CD4-positive, alpha-beta T cell treated with Interleukin-12 subunit alpha and Interleukin-12 subunit beta, for 1 hour (primary cell): ENCODE results near the gene ARHGAP21.
A peak's percentile ranks its signal among the peaks of the same experiment; 100 is the strongest.
"Not testable (repeated sequence)": the region's sequence is repeated elsewhere in the genome, so short reads cannot be mapped to it uniquely, and the experiment has no call there.

Experiments
- DNase-seq: peaks from one replicate; pipeline ENCODE4 v3.0.0-alpha.2; 2020

The ARHGAP21 gene

GRCh38 chr10:24723788-24724380 lies at the start of gene ARHGAP21:
Gene ARHGAP21 (minus strand): TSS chr10:24723887. CDS start chr10:24721899, 1,988 bp downstream.
- DNase-seq: peak; percentile 34

- DNase-seq: no peak
Measured at GRCh38 chr10:24771943-24772694, 48.4 kb upstream of the ARHGAP21 start.

GRCh38 chr10:24764991-24765390 lies 41.3 kb upstream of the ARHGAP21 start:
- DNase-seq: not testable (repeated sequence)

DNA sequence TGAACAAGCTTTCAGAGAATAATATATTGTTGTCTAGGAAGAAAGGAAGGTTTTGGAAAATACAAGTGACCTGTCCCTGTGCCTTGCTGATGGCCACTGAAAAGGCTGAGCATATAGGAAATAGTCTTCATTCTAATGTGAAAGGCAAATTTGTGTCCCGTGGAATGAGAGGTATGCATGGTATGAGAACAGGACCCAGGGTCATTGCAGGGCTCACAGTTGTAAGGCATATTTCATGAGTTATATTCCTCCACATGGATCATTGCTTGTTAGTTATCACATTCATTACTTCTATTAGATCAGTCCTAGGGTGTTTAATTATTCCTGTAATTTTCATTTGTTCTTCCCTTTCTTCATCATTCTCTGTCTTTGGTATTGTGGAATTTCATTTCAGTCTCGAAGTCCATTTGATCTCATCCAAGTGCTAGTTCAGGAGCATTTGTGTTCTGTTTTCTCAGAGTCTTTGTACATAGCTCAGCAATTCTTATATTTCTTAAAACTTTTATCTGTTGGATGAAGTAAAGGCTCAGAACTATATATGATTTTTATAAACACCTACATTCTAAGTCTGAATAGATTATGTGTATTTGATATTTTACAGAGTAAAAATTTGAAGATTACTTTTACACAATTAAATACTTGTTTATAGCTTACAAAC lies 39.4 kb upstream of the ARHGAP21 start:
- no peak for DNase-seq

- DNase-seq: no peak
Measured at GRCh38 chr10:24762161-24762924, 38.7 kb upstream of the ARHGAP21 start.

DNA sequence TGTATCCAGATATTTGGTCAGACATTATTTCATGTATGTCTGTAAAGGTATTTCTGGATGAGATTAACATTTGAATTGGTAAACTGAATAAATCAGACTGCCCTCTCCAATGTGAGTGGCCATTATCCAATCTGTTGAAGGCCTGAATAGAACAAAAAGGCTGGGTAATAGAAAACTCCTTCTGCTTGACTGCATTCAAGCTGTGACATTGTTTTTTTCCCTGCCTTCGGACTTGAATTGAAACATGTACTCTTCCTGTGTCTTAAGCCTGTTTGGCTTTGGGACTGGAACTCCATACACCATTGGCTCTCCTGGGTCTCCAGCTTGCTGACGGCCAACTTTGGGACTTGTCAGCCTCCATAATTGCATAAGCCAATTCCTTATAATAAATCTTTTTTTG lies 36.0 kb upstream of the ARHGAP21 start:
- no peak for DNase-seq

- not testable (repeated sequence) for DNase-seq
Measured at GRCh38 chr10:24758254-24758653, 34.6 kb upstream of the ARHGAP21 start.

- DNase-seq: no peak
Measured at GRCh38 chr10:24756283-24756682, 32.6 kb upstream of the ARHGAP21 start.

DNA sequence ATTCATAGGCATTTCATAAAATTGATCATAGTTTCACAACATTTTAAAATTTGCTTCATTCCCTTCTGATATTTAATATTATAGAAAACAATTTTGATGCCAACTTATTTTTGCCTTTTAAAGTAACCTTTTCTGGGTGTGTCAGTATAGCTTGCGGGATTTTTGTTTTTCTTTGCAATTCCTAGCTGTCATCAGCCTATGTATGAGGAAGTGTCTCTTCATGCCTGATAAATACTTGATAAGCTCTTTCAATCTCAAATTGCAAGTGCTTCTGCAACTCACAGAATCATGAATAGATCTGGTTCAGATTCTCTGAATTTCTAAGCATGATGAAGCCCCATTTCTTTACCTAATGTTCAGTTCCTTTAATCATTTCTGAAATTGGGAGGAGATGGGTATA lies 28.0 kb upstream of the ARHGAP21 start:
- no peak for DNase-seq

GRCh38 chr10:24750695-24751094 lies 27.0 kb upstream of the ARHGAP21 start:
- no peak for DNase-seq

DNA sequence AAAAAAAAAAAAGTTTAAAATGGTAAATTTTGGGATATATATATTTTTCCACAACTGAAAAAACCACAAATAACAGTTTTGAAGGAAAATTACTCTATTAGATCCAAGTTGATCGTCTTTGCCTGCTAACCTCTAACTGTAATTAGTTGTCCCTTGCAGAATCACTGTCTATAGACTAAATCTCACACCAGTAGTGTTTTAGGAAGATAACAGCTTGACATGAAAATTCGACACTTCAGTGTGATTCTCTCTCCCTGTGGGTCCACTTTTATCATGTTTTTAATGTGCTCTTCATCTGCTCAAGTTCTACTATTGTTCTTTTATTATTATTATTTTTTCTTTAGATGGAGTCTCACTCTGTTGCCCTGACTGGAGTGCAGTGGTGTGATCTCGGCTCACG lies 24.5 kb upstream of the ARHGAP21 start:
- no peak for DNase-seq

DNA sequence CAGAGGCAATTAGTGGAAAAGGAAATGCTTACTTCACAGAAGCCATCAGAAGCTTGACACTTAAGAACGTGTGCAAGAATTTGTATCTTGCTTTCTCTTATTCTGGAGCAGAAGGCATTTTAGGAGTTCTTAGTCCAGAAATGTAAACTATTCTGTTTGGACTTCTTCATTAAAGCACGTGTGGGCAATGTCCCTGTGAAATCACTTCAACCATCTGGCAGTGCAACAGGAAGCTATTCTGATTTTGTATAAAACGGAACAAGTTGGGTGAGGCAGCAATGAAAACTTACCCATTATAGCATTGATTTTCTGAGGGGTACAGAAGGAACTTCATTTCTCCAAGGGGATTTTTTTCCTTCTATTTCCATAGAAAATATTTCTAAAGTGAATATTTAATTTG lies 21.3 kb upstream of the ARHGAP21 start:
- DNase-seq: no peak

- DNase-seq: no peak
Measured at GRCh38 chr10:24740714-24741113, 17.0 kb upstream of the ARHGAP21 start.

GRCh38 chr10:24737001-24737400 lies 13.3 kb upstream of the ARHGAP21 start:
- DNase-seq: no peak

DNA sequence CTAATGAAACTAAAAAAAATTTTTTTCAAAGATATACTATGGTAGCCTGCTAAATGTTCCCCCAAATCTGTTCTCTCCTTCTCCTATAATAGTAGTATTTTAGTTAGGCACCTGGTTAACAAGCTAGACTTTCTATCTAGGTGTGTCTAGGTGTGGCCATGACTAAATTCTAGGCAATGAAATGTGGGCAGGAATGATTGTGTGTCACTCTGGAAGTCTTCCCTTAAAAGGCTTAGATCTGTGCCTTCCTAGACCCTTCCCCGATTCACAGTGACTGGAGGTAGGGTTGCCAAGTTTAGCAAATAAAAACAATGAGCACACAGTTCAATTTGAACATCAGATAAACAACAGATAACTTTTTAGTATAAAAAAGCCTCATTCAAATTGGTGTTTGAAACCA lies 8.3 kb upstream of the ARHGAP21 start:
- no peak for DNase-seq

DNA sequence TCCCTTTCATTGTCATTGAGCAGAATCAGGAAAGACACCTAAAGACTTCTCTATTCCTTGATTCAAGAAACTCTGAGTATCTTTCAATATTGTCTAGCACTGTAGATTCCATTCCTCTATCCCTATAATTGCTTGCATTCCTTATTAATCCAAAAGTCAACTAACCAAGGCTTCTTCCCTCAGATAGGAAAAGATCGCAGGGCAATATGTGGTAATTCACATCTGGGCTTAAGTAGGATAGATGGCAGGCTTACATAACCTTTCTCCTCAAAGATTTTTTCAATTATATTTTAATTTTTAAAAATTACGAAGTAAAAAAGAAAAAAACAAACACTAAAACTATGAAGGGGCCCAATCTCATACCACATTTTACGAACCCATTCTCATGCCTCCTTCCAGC lies 7.1 kb upstream of the ARHGAP21 start:
- DNase-seq: no peak

- DNase-seq: no peak
Measured at GRCh38 chr10:24727786-24728185, 4.1 kb upstream of the ARHGAP21 start.

- no peak for DNase-seq
Measured at GRCh38 chr10:24726626-24727025, 2.9 kb upstream of the ARHGAP21 start.

DNA sequence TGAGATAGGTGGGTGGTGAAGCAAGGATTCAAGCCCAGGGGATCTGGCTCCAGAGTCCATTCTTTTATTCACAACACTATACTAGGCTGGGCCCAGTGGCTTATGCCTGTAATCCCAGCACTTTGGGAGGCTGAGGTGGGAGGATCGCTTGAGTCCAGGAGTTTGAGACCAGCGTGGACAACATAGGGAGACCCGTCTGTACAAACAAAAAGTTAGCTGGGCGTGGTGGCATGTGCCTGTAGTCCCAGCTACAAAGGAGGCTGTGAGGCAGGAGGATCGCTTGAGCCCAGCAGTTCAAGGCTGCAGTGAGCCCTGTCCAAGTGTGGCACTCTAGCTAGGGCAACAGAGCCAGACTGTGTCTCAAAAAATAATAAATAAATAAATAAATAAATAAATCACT lies 2.3 kb upstream of the ARHGAP21 start:
- DNase-seq: not testable (repeated sequence)

DNA sequence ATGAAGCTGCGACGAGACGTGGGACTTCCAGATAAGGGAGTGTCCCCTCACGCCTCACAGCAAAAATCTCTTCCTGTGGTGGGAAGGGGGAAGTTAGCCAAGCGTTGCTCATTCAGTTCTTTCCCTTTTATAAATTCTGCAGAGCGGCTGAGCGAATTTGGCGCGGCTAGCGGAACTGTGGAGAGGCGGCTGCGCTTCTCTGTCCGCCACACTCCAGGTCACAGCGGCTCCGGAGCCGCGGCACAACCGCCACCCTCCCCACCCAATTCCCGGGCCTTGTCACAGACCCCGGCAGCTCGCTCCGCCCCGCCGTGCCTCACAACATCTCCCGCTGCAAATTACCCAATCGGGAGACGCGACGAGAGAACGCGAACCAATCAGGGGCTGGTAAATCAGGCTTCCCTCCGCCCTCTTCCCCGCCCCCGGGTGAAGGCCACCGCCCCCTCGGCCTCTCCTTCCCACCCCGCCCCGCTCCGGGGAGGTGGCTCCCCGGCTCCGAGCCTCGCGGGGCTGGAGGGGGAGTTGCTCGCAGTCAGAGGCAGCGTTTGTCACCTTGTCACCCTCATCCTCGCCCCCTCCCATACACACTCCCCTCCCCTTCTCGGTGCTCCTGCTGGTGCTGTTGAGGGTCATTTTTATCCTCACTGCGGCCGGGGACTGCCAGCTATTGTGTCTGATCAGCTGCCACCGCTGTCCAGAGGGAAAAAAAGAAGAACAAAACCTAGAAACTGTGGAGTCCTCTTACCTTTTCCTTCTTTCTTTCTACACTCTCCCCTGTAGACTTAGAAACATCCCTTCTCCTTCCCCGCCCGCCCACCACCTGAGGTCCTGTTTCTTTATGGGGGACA lies 918 bp upstream of the ARHGAP21 start:
- DNase-seq: peak; percentile 96

- DNase-seq: peak; percentile 28
Measured at GRCh38 chr10:24723386-24723787, 300 bp downstream of the ARHGAP21 start.

GRCh38 chr10:24722676-24723385 lies 856 bp downstream of the ARHGAP21 start:
- DNase-seq: peak; percentile 59
